ENCODE results near the gene IP6K2.

Gene IP6K2

GRCh38 chr3:48655606-48656005, 61.4 kb downstream of the IP6K2 start:
- Mint-ChIP-seq H3K9me3 (no peaks in the 10 kb centered on the region), H3K4me3 (peak overlapping the region; percentile 77), H3K27me3 (peaks cover 10% of the 10 kb centered on the region), H3K27ac (peak overlapping the region; percentile 82), H3K4me1 (peaks cover 21% of the 10 kb centered on the region), H3K36me3 (ENCODE audit: low read depth) (peaks cover 3% of the 10 kb centered on the region)
- DNase-seq (peak; percentile 60), ATAC-seq (peak; percentile 38)

GRCh38 chr3:48655063-48655462, 62.0 kb downstream of the IP6K2 start:
- Mint-ChIP-seq H3K27ac (peak overlapping the region; percentile 82), H3K36me3 (ENCODE audit: low read depth) (peaks cover 3% of the 10 kb centered on the region), H3K4me1 (peaks cover 21% of the 10 kb centered on the region), H3K9me3 (no peaks in the 10 kb centered on the region), H3K4me3 (peak overlapping the region; percentile 77), H3K27me3 (peaks cover 8% of the 10 kb centered on the region)
- DNase-seq (no peak), ATAC-seq (no peak)

GRCh38 chr3:48652923-48653715, 63.9 kb downstream of the IP6K2 start:
- Mint-ChIP-seq H3K4me1 (peaks cover 21% of the 10 kb centered on the region), H3K36me3 (ENCODE audit: low read depth) (peaks cover 3% of the 10 kb centered on the region), H3K27ac (no peak overlapping the region), H3K27me3 (no peaks in the 10 kb centered on the region), H3K9me3 (no peaks in the 10 kb centered on the region), H3K4me3 (no peak overlapping the region)
- ATAC-seq (no peak), DNase-seq (no peak)

GRCh38 chr3:48651771-48652170, 65.2 kb downstream of the IP6K2 start:
- H3K4me3 Mint-ChIP-seq = no peak overlapping the region
- DNase-seq (no peak), ATAC-seq (no peak)
- no peaks in the 10 kb centered on the region for H3K9me3 Mint-ChIP-seq
- H3K27me3 Mint-ChIP-seq = no peaks in the 10 kb centered on the region
- peaks cover 12% of the 10 kb centered on the region for H3K4me1 Mint-ChIP-seq
- peaks cover 3% of the 10 kb centered on the region for H3K36me3 Mint-ChIP-seq (ENCODE audit: low read depth)
- no peak overlapping the region for H3K27ac Mint-ChIP-seq

GRCh38 chr3:48650723-48651122, 66.3 kb downstream of the IP6K2 start:
- Mint-ChIP-seq H3K9me3 (no peaks in the 10 kb centered on the region), H3K4me3 (no peak overlapping the region), H3K4me1 (peaks cover 6% of the 10 kb centered on the region), H3K27me3 (no peaks in the 10 kb centered on the region), H3K27ac (no peak overlapping the region), H3K36me3 (ENCODE audit: low read depth) (peaks cover 3% of the 10 kb centered on the region)
- DNase-seq (no peak), ATAC-seq (no peak)

- DNase-seq (no peak), ATAC-seq (no peak)
- no peak overlapping the region for H3K4me3 Mint-ChIP-seq
- H3K27ac Mint-ChIP-seq = no peak overlapping the region
- H3K9me3 Mint-ChIP-seq = no peaks in the 10 kb centered on the region
- H3K4me1 Mint-ChIP-seq = no peaks in the 10 kb centered on the region
- peaks cover 3% of the 10 kb centered on the region for H3K36me3 Mint-ChIP-seq (ENCODE audit: low read depth)
- no peaks in the 10 kb centered on the region for H3K27me3 Mint-ChIP-seq
These were observed 68.7 kb downstream of the IP6K2 start for GRCh38 chr3:48648188-48648850.

- Mint-ChIP-seq H3K4me1 (no peaks in the 10 kb centered on the region), H3K9me3 (no peaks in the 10 kb centered on the region), H3K27ac (no peak overlapping the region), H3K4me3 (no peak overlapping the region), H3K36me3 (ENCODE audit: low read depth) (no peaks in the 10 kb centered on the region), H3K27me3 (no peaks in the 10 kb centered on the region)
- ATAC-seq (no peak), DNase-seq (no peak)
These were observed 69.3 kb downstream of the IP6K2 start for GRCh38 chr3:48647714-48648113.

- Mint-ChIP-seq H3K27ac (no peak overlapping the region), H3K36me3 (ENCODE audit: low read depth) (no peaks in the 10 kb centered on the region), H3K4me3 (no peak overlapping the region), H3K9me3 (no peaks in the 10 kb centered on the region), H3K27me3 (no peaks in the 10 kb centered on the region), H3K4me1 (no peaks in the 10 kb centered on the region)
- DNase-seq = no peak
- no peak for ATAC-seq
These were observed 71.9 kb downstream of the IP6K2 start for GRCh38 chr3:48644898-48645760.

- no peak for ATAC-seq
- Mint-ChIP-seq H3K27me3 (no peaks in the 10 kb centered on the region), H3K27ac (no peak overlapping the region), H3K4me3 (no peak overlapping the region), H3K9me3 (no peaks in the 10 kb centered on the region), H3K36me3 (ENCODE audit: low read depth) (no peaks in the 10 kb centered on the region), H3K4me1 (no peaks in the 10 kb centered on the region)
- no peak for DNase-seq
These were observed 74.4 kb downstream of the IP6K2 start for GRCh38 chr3:48642605-48643004.

- Mint-ChIP-seq H3K4me1 (peaks cover 7% of the 10 kb centered on the region), H3K27ac (no peak overlapping the region), H3K27me3 (no peaks in the 10 kb centered on the region), H3K36me3 (ENCODE audit: low read depth) (no peaks in the 10 kb centered on the region), H3K4me3 (no peak overlapping the region), H3K9me3 (no peaks in the 10 kb centered on the region)
- DNase-seq = no peak
- no peak for ATAC-seq
These were observed 75.6 kb downstream of the IP6K2 start for GRCh38 chr3:48641396-48641795.

GRCh38 chr3:48639944-48640606, 76.9 kb downstream of the IP6K2 start:
- H3K27ac Mint-ChIP-seq = no peak overlapping the region
- no peaks in the 10 kb centered on the region for H3K9me3 Mint-ChIP-seq
- H3K4me3 Mint-ChIP-seq = no peak overlapping the region
- peaks cover 14% of the 10 kb centered on the region for H3K4me1 Mint-ChIP-seq
- ATAC-seq (no peak), DNase-seq (no peak)
- H3K27me3 Mint-ChIP-seq = no peaks in the 10 kb centered on the region
- no peaks in the 10 kb centered on the region for H3K36me3 Mint-ChIP-seq (ENCODE audit: low read depth)

All from activated naive CD8-positive, alpha-beta T cell treated with anti-CD3 and anti-CD28 coated beads, Interleukin-2, amount 50 U/mL, for 24 hours (primary cell).